Stimulated activated CD4-positive, alpha-beta T cell treated with anti-CD3 and anti-CD28 coated beads, Interleukin-15, amount 100 ng/mL, for 48 hours (primary cell): ENCODE data around the gene AKT1.
"Not testable (repeated sequence)": the region's sequence is repeated elsewhere in the genome, so short reads cannot be mapped to it uniquely, and the experiment has no call there.

Experiments used
- DNase-seq, 2 donors: peaks; one replicate each; pipeline ENCODE4 v3.0.0-alpha.2; 2020; ENCODE audit warnings: low read depth in 2 of 2

Gene AKT1

DNA sequence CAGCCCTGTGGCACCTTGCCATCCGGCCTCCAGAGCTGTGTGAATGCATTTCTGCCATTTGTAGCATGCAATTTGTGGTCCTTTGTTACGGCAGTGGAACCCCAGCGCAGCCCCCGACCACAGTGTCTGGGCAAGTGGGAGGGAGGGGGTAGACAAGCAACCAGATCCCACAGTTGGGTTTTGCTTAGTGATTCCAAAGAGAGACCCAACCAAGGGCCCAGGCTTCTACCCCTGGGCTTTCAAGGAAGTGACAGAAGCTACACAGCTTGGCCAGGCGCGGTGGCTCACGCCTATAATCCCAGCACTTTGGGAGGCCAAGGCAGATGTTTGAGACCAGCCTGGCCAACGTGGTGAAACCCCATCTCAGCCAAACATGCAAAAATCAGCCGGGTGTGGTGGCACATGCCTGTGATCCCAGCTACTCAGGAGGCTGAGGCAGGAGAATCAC is 23.2 kb upstream of the AKT1 start:
- no peak for DNase-seq

DNA sequence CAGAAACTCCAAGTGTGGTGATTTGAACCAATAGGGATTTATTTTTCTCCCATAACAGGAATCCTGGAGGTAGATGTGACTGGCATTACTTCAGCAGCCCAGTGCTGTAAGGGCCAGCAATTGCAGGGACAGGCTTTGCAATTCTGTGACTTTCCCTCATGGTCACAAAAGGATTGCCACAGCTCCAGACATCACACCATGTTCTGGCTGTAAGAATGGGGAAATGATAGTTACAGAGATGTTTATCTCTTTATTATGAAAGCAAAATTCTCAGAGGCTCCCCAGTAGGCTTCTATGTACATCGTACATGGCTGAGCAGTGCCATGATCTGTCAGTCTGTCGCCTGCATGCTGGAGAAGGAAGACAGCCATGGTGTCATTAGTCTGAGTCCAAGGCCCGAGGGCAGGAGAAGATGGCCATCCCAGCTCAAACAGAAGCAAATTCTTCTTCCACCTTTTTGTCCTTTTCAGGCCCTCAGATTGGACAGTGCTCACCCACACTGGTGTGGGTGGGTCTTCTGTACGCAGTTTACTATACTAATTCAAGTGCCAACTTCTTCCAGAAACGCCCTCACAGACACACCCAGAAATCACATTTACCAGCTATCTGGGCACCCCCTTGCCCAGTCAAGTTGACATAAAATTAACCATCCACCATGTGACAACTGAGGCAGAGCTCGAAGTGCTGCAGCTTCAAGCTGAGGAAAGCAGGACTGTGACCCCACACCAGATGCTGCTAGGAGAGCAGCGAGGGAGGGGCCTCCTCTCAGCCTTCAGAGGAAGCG is 22.6 kb upstream of the AKT1 start:
- no peak for DNase-seq

DNA sequence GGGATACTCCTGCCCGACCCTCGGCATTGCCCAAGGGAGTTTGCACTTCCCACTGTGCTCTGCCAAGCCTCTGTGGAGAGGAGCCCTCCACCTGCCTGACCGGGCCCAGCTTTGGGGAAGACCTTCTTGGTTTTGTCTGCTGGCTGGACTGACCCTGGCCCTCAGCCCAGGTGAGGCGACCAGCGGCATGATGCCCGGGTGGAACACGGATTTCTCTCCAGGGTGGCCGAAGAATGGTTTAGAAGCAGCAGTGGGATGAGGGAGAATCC is 21.0 kb upstream of the AKT1 start:
- no peak for DNase-seq

DNA sequence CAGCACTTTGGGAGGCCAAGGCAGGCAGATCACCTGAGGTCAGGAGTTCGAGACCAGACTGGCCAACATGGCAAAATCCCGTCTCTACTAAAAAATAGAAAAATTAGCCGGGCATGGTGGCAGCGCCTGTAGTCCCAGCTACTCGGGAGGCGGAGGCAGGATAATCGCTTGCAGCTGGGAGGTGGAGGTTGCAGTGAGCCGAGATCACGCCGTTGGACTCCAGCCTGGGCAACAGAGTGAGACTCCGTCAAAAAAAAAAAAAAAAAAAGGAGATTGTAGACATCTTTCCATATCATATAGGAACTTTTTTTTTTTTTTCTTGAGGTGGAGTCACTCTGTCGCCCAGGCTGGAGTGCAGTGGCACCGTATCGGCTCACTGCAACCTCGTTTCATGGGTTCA is 19.2 kb upstream of the AKT1 start:
- not testable (repeated sequence) for DNase-seq

DNA sequence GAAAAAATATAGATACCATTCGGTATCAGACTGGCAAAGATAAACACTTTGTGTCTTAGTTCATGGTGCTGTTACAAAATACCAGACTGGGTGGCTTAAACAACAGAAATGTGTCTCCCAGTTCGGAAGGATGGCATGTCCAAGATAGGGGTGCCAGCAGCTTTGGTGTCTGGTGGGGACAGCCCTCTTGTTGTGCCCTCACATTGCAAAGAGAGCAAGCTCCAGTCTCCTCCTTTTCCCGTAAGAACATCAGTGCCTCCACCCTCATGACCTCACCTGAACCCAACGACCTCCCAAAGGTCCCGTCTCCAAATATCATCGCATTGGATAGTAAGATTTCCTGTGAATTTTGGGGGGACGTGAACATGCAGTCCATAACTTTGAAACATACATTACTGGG is 17.7 kb upstream of the AKT1 start:
- no peak for DNase-seq

DNA sequence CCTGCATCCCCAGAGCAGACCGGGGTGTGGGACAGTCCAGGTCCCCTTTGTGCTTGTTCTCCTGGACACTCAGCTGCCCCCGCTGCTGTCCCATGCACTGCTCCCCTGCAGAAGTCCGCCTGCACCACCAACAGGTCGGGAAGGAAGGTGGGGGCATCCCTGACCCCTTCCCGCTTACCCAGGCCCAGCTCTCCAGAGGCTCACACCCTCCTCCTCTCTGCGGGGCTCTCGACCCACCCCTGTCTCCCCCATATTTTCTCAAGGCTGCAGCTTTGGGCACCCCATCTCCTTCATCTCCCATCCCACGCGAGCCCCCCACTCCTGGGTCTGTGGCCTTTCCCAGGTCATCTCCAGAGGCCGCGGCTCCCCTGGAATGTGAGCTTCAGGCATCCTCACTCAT is 14.8 kb upstream of the AKT1 start:
- no peak for DNase-seq

DNA sequence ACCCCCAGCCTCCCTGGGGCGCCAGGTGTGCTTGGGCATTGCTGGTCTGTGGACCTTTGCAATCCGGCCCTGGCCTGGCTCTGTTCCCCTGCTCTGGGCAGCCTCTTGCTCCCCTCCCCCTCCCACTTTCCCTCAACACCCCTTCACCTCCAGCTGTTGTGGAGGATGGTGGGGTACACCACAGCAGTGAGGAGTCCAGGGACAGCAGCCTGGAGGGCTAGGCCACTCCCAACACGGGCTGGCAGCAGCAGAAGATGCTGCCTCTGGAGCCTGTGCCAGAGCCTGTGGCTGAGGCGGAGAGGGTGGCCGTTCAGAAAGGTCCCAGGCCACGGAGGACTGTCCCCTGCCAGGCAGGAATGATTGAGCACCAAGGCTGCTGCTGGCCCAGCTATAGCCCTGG is 12.9 kb upstream of the AKT1 start:
- DNase-seq, result no peak

DNA sequence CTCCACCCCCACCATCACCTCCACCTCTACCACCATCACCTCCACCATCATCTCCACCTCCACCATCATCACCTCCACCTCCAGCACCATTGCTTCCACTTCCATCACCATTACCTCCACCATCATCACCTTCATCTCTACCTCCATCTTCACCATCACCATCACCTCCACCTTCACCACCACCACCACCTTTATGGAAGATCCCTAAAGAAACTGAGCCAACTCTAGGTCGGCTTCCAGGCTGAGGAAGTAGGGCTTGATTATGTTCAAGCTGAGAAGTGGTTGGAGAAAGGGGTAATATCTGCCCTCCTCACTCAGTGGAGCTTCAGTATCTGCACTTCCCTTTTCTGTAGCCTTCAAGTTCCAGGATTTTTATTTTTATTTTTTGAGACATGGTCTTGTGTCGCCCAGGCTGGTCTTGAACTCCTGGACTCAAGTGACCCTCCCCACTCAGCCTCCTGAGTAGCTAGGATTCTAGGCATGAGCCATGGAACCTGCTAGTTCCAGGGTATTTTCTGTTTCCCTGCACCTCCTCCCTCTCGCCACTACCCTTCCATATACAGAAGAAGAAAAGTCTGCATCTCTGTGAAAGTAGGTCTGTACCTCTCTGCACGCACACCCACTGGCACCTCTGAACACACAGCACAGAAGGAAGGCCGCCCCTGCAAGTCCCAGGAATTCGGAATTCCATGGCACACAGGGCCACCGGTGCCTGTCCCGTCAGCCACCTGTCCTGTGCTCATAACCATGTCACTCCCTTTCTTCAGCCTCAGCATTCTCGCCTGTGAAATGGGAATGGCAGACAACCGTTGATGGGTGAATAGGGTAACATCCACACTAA is 11.3 kb upstream of the AKT1 start:
- DNase-seq, result no peak

DNA sequence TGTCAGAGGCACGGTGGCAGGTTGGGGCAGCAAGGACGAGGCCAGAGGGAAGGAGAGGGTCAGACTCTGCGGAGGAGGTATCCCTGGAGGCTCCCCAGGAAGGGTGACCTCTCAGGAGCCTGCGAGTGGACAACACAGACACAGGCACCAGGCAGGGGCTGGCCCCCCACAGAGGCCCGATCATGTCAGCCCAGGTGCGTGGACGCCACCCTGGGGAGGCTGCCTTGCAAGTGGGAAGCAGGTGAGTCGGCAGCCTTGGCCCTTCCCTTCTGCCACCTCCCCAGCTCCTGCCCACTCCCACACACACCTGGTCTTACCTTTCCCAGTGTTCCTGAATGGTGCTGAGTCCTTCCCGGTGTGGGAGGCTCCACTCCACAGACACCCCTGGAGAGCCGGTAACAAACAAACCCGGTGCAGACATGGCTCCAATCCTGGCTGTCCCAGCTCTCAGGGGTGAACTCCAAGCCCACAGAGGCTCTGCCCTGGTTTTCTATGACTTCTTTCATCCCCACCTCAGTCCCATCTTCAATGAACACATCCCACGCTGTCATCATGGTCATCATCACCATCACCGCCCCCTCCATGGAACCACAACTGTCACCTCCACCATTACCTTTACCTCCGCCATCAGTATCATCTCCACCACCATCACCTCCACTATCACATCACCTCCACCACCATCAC is 10.5 kb upstream of the AKT1 start:
- DNase-seq, result no peak

DNA sequence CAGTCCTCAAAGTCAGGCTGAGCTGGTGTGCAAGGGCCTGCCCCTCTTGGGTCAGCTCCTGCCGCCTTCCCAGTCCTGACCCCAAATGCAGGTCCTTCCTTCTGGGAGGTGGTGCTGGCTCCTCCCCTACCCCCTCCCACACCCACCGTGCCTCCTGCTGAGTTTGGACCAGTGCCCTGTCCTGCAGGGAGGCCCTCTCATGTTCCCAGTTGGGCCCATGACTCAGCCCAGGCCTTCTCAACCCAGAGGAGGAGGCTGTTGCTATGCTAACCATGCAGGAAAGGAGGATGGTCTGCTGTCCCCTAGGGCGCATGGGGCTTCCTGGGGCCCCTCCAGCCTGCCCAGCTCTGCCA is 9.8 kb upstream of the AKT1 start:
- no peak for DNase-seq

DNA sequence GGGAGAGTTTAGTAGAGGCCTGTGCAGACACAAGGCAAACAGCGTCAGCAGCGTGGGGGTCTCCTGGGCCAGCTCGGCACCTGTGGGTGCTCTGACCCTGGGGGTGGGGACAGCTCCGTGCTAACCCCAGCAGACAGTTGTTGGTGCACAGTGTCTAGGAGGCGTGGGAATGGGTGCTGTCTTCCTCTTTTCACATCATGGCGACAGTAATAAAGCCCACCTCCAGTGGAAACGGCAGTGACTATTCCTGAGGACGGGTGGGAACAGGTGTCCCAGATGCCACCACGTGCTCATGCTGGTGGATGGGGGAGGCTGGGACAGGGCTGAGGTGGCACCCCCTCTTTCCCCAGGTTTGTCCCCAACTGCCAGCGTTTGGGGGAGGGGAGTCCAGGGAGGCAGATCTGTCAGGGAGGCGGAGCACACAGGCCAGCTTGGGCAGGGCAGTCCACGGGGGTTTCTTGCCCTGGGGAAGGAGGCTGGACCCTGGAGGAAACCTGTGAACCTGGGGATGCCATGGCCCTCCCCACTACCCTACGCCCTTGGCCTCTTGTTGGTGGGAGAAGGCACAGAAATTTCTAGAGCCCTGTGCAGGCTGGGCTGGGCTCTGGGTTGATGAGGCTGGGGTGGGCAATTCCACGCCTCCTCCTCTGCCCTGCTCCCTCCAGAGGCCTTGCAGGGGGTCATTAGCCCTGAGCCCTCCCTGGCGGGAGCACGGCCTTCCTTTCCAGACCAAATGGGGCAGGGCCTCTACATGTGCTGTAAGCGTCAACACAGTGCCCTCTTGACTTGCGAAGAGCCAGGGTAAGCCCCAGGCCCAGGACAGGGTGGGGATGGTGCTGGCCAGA is 9.2 kb upstream of the AKT1 start:
- DNase-seq, result no peak

DNA sequence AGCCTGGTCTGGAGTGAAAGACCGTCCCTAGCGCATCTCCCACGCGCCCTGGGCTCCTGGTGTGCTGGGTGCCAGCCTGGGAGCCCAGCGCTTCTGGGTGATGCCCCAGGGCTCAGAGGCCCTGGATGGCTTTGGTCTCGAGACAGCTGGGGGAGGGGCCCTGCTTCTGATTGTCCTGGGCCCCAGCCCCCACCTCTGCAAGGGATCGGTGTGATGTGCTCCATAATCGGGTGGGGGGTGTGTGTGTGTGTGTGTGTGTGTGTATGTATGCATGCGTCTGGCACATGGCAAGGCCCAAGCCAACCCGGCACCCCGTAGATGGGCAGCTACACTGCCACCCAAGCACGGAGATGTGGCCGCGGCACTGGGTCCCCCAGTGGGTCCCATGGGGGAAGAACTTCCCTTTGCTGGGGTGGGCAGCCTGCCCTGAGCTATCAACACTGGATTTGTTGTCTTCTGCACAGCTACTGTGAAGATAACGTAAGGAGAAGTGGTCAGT is 8.4 kb upstream of the AKT1 start:
- DNase-seq, result no peak

DNA sequence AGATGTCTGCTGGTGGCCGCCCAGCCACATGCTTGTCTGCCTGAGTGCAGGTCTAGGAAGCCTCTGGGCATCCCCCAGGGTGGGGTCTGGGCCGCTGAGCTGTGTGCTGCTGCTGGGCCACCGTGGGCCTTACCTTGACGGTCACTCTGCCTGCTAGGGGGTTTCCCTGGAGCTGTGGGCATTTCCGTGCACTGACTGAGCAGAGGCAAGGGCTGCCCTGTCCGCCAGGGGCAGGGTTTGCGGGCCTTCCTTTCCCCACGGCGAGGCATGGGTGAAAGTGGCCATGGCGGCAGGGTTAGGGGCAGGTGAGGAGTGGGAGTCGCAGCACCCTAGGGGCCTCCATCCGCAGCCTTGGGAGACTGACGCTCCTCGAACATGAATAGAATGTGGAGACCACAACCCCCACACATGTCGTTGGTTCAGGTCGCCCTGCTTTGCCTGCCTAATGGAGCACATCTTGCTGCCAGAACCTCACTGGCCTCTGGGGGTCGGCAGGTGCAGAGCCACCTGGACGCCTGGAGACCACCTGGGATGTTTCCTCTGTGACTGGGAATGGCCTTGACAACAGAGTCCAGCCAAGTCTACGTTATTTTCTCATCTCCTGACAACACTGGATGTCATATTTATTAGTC is 7.8 kb upstream of the AKT1 start:
- no peak for DNase-seq

DNA sequence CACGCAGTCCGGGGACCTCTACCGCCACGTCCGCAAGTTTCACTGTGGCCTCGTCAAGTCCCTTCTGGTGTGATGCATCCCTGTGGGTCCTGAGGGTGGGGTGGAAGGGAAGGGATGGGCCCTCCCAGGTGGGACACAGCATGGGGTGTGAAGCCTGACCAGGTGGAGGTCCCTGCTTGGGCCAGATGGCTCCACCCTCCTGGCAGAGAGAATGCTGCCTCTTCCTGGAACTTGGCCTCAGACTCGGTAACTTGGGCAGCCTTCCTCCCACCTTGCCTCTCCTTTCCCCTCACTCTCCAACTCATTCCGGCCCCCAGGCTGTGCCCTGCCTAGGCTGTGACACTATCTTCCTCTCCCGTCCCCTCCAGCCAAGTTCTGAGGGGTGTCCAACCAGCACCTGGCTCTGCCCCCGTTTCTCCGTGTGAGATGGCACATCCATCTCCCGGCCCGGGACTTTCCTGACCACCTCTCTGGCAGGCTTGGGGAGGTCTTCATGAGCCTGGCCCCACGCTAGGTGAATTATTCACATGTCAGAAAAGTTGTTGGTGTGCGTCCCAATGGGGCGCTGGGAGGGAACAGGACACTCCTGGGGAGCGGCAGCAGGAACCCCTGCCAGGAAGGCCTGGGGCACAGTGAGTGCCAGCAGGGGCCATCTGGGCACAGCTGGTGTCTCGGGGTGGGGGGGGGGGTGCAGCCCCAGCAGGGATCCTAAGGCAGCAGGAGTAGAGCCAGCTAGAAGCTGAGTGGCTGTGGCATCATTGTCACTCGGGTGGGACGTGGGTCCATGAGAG is 7.0 kb upstream of the AKT1 start:
- DNase-seq, result no peak

DNA sequence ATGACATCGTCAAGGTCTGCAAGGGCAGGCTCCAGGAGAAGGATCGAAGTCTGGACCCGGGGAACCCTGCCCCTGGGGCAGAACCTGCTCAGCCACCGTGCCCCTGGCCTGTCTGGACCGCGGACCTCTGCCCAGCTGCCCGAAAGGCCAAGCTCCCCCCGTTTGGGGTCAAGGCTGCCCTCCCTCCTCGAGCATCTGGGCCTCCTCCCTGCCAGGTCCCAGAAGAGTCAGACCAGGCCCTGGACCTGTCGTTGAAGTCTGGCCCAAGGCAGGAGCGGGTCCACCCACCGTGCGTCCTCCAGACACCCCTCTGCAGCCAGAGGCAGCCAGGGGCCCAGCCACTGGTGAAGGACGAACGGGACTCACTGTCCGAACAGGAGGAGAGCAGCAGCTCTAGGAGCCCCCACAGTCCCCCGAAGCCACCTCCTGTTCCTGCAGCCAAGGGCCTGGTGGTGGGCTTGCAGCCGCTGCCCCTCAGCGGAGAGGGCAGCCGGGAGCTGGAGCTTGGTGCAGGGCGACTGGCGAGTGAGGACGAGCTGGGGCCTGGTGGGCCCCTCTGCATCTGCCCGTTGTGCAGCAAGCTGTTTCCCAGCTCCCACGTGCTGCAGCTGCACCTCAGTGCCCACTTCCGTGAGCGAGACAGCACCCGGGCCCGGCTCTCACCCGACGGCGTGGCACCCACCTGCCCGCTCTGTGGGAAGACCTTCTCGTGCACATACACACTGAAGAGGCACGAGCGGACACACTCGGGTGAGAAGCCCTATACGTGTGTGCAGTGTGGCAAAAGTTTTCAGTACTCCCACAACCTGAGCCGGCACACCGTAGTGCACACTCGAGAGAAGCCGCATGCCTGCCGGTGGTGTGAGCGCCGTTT is 6.2 kb upstream of the AKT1 start:
- no peak for DNase-seq

DNA sequence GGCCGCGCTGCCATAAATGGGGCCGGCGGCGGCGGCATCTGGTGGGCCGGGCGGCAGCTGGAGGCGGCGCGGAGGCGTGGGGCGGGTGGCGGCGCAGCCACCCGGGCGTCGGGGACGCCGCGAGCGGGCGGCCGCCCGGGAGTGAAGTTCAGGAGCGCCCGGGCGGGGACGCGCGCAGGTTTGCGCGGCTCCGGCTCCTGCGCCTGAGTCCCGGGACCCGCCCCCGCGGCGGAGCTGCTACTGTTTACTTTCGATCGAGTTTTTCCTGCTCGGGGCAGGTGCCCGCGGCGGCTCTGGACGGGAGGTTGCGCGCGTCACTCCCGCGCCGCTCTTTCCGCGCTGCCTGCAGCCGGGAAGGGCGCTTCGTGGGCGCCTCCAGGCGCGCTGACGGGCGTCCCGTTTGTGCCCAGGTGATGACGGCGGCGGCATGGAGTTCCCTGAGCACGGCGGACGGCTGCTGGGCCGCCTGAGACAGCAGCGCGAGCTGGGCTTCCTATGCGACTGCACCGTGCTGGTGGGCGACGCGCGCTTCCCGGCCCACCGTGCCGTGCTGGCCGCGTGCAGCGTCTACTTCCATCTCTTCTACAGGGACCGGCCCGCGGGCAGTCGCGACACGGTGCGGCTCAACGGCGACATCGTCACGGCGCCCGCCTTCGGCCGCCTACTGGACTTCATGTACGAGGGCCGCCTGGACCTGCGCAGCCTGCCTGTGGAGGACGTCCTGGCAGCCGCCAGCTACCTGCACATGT is 5.4 kb upstream of the AKT1 start, which contains the start of gene ZBTB42:
ZBTB42 (plus strand) TSS at position 331 of the 749 bp plus-strand sequence; CDS start at position 428, 97 bp downstream.
- DNase-seq, result peak in 1 of 2 donors; percentile 50

DNA sequence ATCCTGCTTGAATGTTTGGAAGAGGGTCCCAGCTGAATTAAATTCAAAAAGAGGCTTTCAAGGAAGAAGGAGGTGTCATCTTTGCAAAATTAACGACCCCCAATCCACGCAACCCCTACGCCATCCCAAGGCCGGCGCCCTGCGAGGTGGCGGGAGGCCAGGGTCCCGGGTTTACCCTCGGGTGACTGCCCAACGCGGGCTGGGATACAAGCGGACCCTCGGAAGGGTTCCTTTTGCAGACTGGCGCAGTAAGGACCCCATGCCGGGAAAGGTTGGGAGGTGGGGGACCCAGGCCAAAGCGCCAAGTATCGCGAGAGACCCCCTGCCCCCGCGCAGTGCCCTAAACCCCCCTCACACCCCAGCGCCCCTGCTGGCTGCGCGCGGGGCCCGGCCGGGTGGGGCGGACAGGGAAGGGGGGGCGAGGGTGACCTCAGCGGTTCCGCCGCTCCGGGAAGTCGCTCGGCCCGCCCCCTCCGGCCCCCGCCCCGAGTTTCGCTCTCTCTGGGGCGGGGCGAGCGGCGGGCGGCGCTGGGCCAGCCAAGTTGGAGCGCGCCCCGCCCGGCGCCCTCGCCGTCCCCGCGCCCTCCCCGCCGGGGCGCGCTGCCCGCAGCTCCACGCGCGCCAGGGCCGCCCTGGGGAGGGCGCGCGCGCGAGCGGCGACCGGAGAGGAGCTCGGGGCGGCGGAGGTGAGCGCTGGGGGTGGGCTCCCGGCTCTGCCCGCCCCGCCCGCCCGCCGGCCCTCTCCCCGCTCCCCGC is 4.6 kb upstream of the AKT1 start:
- DNase-seq, result peak; percentile 40 to 71
